ENCODE measurements around the gene PARD3.

DNA sequence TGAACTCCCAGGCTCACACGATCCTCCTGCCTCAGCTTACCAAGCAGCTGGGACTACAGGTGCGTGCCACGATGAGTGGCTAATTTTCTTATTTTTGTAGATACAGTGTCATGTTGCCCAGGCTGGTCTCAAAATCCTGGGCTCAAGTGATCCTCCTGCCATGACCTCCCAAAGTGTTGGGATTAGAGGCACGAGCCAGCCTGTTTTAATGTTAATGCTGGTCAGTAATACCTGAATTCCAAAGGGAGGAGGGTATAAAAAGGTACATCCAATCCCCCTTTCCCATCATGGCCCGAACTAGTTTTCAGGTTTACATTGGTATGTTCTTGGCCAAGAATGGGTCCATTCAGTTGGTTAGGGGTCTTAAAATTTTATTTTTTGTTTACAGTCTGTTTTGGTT, 329.1 kb downstream of the PARD3 start:
- TF ChIP-seq, protein P1, sequence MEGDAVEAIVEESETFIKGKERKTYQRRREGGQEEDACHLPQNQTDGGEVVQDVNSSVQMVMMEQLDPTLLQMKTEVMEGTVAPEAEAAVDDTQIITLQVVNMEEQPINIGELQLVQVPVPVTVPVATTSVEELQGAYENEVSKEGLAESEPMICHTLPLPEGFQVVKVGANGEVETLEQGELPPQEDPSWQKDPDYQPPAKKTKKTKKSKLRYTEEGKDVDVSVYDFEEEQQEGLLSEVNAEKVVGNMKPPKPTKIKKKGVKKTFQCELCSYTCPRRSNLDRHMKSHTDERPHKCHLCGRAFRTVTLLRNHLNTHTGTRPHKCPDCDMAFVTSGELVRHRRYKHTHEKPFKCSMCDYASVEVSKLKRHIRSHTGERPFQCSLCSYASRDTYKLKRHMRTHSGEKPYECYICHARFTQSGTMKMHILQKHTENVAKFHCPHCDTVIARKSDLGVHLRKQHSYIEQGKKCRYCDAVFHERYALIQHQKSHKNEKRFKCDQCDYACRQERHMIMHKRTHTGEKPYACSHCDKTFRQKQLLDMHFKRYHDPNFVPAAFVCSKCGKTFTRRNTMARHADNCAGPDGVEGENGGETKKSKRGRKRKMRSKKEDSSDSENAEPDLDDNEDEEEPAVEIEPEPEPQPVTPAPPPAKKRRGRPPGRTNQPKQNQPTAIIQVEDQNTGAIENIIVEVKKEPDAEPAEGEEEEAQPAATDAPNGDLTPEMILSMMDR (IDR thresholded peaks at IDR 0.05; ENCODE audit: insufficient read depth, low read length, poor library complexity, severe bottlenecking) = no peak
- TF ChIP-seq EZH2phosphoT487 (conservative IDR thresholded peaks at IDR 0.05; ENCODE audit: low read length) = no peak
